Uterus (tissue), 4 donors: ENCODE data around the gene ZRSR2. TPM values are rescaled to one million over a fixed set of nuclear protein-coding genes. Genes with fewer than 3 reads are reported as not detected.

Experiments used
- DNase-seq, 2 donors: peaks; one replicate each; pipeline ENCODE4 v3.0.0-alpha.2; 2019 to 2020
- H3K27ac ChIP-seq, 2 donors: fragments of 200-600 bp; sonication (generic); 1 replicate in 1 of 2; 2 replicates in 1 of 2; pipeline ENCODE4 v1.5.1; 2016 to 2018
- H3K27me3 ChIP-seq, 2 donors: fragments of 200-600 bp; sonication (generic); one replicate each; pipeline ENCODE4 v1.5.1; 2018 to 2019; ENCODE audit warnings: control low read depth in 1 of 2
- H3K36me3 ChIP-seq, 2 donors: fragments of 200-600 bp; sonication (generic); one replicate each; pipeline ENCODE4 v1.5.1; 2019; ENCODE audit warnings: control low read depth in 1 of 2
- H3K4me1 ChIP-seq, 2 donors: fragments of 200-600 bp; sonication (generic); one replicate each; pipeline ENCODE4 v1.5.1; 2018 to 2019; ENCODE audit warnings: control low read depth in 1 of 2
- H3K4me3 ChIP-seq, 2 donors: fragments of 200-600 bp; sonication (generic); 1 replicate in 1 of 2; 2 replicates in 1 of 2; pipeline ENCODE4 v1.5.1; 2018 to 2019; ENCODE audit warnings: mild to moderate bottlenecking in 1 of 2
- H3K9me3 ChIP-seq, 2 donors: fragments of 200-600 bp; sonication (generic); one replicate each; pipeline ENCODE4 v1.5.1; 2019; ENCODE audit warnings: control low read depth in 1 of 2
- CTCF ChIP-seq, 4 experiments: fragments of 200-600 bp in 2 of 4; fragments of 450-650 bp in 2 of 4; sonication (generic) in 2 of 4; IDR thresholded peaks; one replicate each; pipeline ENCODE4 v1.5.1; 2016 to 2019; ENCODE audit warnings: antibody characterized with exemption in 4 of 4, mild to moderate bottlenecking in 2 of 4, moderate library complexity in 1 of 4
- POLR2A ChIP-seq, 2 donors: fragments of 450-650 bp; IDR thresholded peaks; one replicate each; pipeline ENCODE4 v1.6.1; 2016; ENCODE audit warnings: antibody characterized with exemption in 2 of 2, mild to moderate bottlenecking in 1 of 2, moderate library complexity in 1 of 2
- intact Hi-C: fragments of 100-400 bp; cut with DNase I; formaldehyde crosslinking; loops from one replicate; pipeline ENCODE4 v1.15.1; 2023; ENCODE audit warnings: low total_unique reads
- total RNA-seq, 4 donors: library from RNA; depleted of rRNA in 3 of 4; stranded (reverse); fragments of >200 nt in 3 of 4; gene quantifications; one replicate each; pipeline versions ENCODE4 v1.1.0 to v1.2.4, GENCODE V29; 2014 to 2023
- donor health status: DM: yes; HTN: yes; CAD: no.

ZRSR2 gene
- total RNA-seq, 4 donors from 2014 or later, result 1.8 to 28.2 (median 11.6) TPM

GRCh38 chrX:15841853-15842516, 51.7 kb downstream of the ZRSR2 start:
- Histone ChIP-seq H3K36me3 (no peaks in the 10 kb centered on the region), H3K27ac (no peak overlapping the region), H3K4me1 (no peaks in the 10 kb centered on the region), H3K9me3 (no peaks in the 10 kb centered on the region), H3K4me3 (no peak overlapping the region), H3K27me3 (no peaks in the 10 kb centered on the region)
- TF ChIP-seq CTCF (IDR thresholded peaks at IDR 0.05) (no peak), POLR2A (IDR thresholded peaks at IDR 0.05) (no peak)
- DNase-seq, result no peak
- intact Hi-C loops, result no loop called here

- no peaks in the 10 kb centered on the region for H3K27me3 ChIP-seq
- H3K9me3 ChIP-seq, result no peaks in the 10 kb centered on the region
- no peak overlapping the region for H3K4me3 ChIP-seq
- no peak for TF ChIP-seq POLR2A (IDR thresholded peaks at IDR 0.05)
- TF ChIP-seq CTCF (IDR thresholded peaks at IDR 0.05), result no peak
- no peaks in the 10 kb centered on the region for H3K4me1 ChIP-seq
- no peak overlapping the region for H3K27ac ChIP-seq
- intact Hi-C loops, result no loop called here
- DNase-seq, result no peak
- no peaks in the 10 kb centered on the region for H3K36me3 ChIP-seq
Observed at GRCh38 chrX:15843960-15844359, 53.7 kb downstream of the ZRSR2 start.

GRCh38 chrX:15848576-15848975, 58.3 kb downstream of the ZRSR2 start:
- Histone ChIP-seq H3K4me1 (peaks cover 3 to 4% of the 10 kb centered on the region in 2 donors), H3K27me3 (no peaks in the 10 kb centered on the region), H3K4me3 (no peak overlapping the region), H3K27ac (peak overlapping the region in 1 of 2 donors; percentile 26), H3K9me3 (no peaks in the 10 kb centered on the region), H3K36me3 (no peaks in the 10 kb centered on the region)
- intact Hi-C loops, result no loop called here
- no peak for TF ChIP-seq CTCF (IDR thresholded peaks at IDR 0.05)
- no peak for TF ChIP-seq POLR2A (IDR thresholded peaks at IDR 0.05)
- no peak for DNase-seq

GRCh38 chrX:15849555-15849954, 59.3 kb downstream of the ZRSR2 start:
- no peaks in the 10 kb centered on the region for H3K36me3 ChIP-seq
- intact Hi-C loops, result no loop called here
- no peak overlapping the region for H3K4me3 ChIP-seq
- H3K27me3 ChIP-seq, result no peaks in the 10 kb centered on the region
- DNase-seq, result no peak
- H3K4me1 ChIP-seq, result peaks cover 3 to 4% of the 10 kb centered on the region in 2 donors
- H3K27ac ChIP-seq, result peak overlapping the region in 1 of 2 donors; percentile 26
- H3K9me3 ChIP-seq, result no peaks in the 10 kb centered on the region
- TF ChIP-seq CTCF (IDR thresholded peaks at IDR 0.05) (peak; percentile 10 to 23 (median 20)), POLR2A (IDR thresholded peaks at IDR 0.05) (no peak)

DNA sequence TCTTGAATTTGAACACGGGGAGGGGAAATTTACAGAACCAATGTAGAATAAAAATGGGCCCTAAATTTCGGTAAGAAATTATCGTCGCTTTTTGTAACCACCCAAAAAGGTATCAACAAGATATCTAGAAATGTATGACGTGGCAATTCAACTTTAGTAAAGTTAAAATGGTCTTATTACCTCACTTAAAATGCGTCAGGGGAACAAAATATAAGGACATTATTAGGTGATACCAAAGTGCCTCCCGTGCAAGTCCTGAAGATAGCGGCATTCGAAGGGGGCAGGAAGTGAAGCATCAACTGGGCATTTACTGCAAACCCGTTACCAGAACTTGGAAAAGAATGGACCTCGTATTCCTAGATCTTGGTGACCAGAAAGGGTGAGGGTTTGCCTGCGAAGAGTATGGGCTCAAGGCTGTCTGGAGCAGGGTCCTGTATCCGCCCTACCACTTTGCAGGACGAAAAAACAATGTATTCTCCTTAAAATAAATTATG, 63.3 kb downstream of the ZRSR2 start:
- Histone ChIP-seq H3K4me1 (peaks cover 3 to 4% of the 10 kb centered on the region in 2 donors), H3K9me3 (no peaks in the 10 kb centered on the region), H3K36me3 (no peaks in the 10 kb centered on the region), H3K4me3 (peak overlapping the region; percentile 35 to 84), H3K27me3 (no peaks in the 10 kb centered on the region), H3K27ac (peak overlapping the region; percentile 83 to 93)
- DNase-seq, result no peak
- TF ChIP-seq POLR2A (IDR thresholded peaks at IDR 0.05), result no peak
- no peak for TF ChIP-seq CTCF (IDR thresholded peaks at IDR 0.05)
- intact Hi-C loops, result no loop called here
